ENCODE data around the gene ATP5F1E. TPM values are rescaled to one million over a fixed set of nuclear protein-coding genes. Genes with fewer than 3 reads are reported as not detected.
A peak's percentile ranks its signal among the peaks of the same experiment; 100 is the strongest.
"Not testable (repeated sequence)": the region's sequence is repeated elsewhere in the genome, so short reads cannot be mapped to it uniquely, and the experiment has no call there.

ATP5F1E gene
- total RNA-seq, 2 donors from 2014 or later = 57.8 to 84.0 TPM

GRCh38 chr20:58993332-58994248, 38.5 kb downstream of the ATP5F1E start:
- H3K27ac Mint-ChIP-seq = peak overlapping the region; percentile 1
- no peak for ATAC-seq
- no peak overlapping the region for H3K4me3 Mint-ChIP-seq
- peaks cover 9% of the 10 kb centered on the region for H3K36me3 Mint-ChIP-seq (ENCODE audit: low read depth)
- DNase-seq = no peak
- no peaks in the 10 kb centered on the region for H3K27me3 Mint-ChIP-seq
- no peaks in the 10 kb centered on the region for H3K9me3 ChIP-seq (ENCODE audit: control insufficient read depth, low read length, poor library complexity, severe bottlenecking)
- peaks cover 2% of the 10 kb centered on the region for H3K4me1 Mint-ChIP-seq

DNA sequence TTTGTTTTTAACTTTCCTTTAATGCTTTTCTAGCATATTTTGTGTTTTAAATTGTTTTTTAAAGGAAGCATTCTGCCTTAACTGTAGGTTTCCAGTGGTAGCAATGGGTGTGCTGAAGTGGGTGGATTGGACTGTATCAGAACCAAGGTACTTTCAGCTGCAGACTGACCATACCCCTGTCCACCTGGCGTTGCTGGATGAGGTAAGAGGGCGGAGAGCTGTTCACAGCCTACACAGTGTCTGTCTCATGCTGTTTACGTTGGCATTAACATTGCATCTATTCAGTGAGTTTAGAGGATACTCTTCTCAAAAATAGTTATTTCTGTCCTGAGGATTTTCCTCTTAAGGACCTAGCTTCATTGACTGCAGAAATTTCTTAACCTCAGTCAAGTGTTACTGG, 39.2 kb downstream of the ATP5F1E start:
- no peaks in the 10 kb centered on the region for H3K27me3 Mint-ChIP-seq
- H3K9me3 ChIP-seq (ENCODE audit: control insufficient read depth, low read length, poor library complexity, severe bottlenecking) = no peaks in the 10 kb centered on the region
- H3K36me3 Mint-ChIP-seq (ENCODE audit: low read depth) = peaks cover 11% of the 10 kb centered on the region
- peaks cover 3% of the 10 kb centered on the region for H3K4me1 Mint-ChIP-seq
- DNase-seq = no peak
- no peak overlapping the region for H3K4me3 Mint-ChIP-seq
- H3K27ac Mint-ChIP-seq = peak overlapping the region; percentile 1
- no peak for ATAC-seq

- ATAC-seq = no peak
Observed at GRCh38 chr20:58991715-58992114, 40.4 kb downstream of the ATP5F1E start.

GRCh38 chr20:58990651-58991445, 41.3 kb downstream of the ATP5F1E start:
- H3K9me3 ChIP-seq (ENCODE audit: control insufficient read depth, low read length, poor library complexity, severe bottlenecking) = no peaks in the 10 kb centered on the region
- ATAC-seq = no peak
- Mint-ChIP-seq H3K27me3 (no peaks in the 10 kb centered on the region), H3K4me3 (no peak overlapping the region), H3K4me1 (peaks cover 10% of the 10 kb centered on the region), H3K36me3 (ENCODE audit: low read depth) (peaks cover 12% of the 10 kb centered on the region), H3K27ac (peak overlapping the region; percentile 8)
- no peak for DNase-seq

More at GRCh38 chr20:58991715-58992114, 40.4 kb downstream of the ATP5F1E start:
- Mint-ChIP-seq H3K4me3 (no peak overlapping the region), H3K4me1 (peaks cover 7% of the 10 kb centered on the region), H3K27ac (peak overlapping the region; percentile 8), H3K27me3 (no peaks in the 10 kb centered on the region), H3K36me3 (ENCODE audit: low read depth) (peaks cover 14% of the 10 kb centered on the region)
- H3K9me3 ChIP-seq (ENCODE audit: control insufficient read depth, low read length, poor library complexity, severe bottlenecking) = no peaks in the 10 kb centered on the region
- DNase-seq = no peak

- Mint-ChIP-seq H3K36me3 (ENCODE audit: low read depth) (peaks cover 8% of the 10 kb centered on the region), H3K4me3 (no peak overlapping the region), H3K4me1 (peaks cover 17% of the 10 kb centered on the region), H3K27ac (no peak overlapping the region), H3K27me3 (no peaks in the 10 kb centered on the region)
- DNase-seq = no peak
- no peak for ATAC-seq
- H3K9me3 ChIP-seq (ENCODE audit: control insufficient read depth, low read length, poor library complexity, severe bottlenecking) = no peaks in the 10 kb centered on the region
Observed at GRCh38 chr20:58989196-58989595, 42.9 kb downstream of the ATP5F1E start.

- DNase-seq (no peak), ATAC-seq (no peak)
- H3K4me3 Mint-ChIP-seq = no peak overlapping the region
- no peaks in the 10 kb centered on the region for H3K27me3 Mint-ChIP-seq
- peaks cover 24% of the 10 kb centered on the region for H3K4me1 Mint-ChIP-seq
- H3K9me3 ChIP-seq (ENCODE audit: control insufficient read depth, low read length, poor library complexity, severe bottlenecking) = no peaks in the 10 kb centered on the region
- H3K27ac Mint-ChIP-seq = peak overlapping the region; percentile 29
- H3K36me3 Mint-ChIP-seq (ENCODE audit: low read depth) = peaks cover 9% of the 10 kb centered on the region
Observed at GRCh38 chr20:58988565-58988882, 43.6 kb downstream of the ATP5F1E start.

DNA sequence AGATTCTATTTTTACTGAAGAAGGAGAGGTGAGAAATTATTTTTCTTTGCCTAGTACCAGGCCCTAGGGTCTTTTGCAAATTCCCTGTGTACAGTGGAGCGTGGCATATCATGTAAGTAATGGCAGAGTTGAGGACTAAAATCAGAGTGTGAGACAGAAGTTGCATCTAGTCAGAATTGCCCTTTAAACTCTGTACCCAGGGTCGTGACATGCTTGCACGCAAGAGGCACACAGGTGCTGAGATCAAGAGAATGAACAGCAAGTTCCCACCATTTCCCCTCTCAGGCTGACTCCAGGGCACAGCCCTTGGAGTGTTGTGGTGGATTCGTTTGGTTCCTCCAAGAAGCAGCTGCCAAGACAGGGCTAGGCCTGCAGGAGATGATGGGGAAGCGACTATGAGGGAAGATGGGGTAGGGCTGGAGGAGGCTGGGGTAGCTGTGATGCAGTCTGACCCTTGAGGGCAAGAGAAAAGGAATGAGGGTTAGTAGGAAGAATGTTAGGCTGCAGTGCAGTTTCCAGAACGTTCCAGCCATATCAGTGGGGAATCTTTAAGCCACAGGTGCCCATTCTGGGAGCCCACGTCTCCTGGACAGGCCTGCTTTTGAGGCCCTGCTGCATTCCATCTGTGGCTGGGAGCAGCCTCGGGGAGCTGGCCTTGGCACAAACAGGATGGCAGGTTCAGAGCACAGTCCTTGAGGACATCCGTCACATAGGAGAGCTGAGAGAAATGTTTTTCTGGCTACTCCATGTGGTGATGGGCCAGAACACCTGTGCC, 44.2 kb downstream of the ATP5F1E start:
- H3K27ac Mint-ChIP-seq = peak overlapping the region; percentile 29
- ATAC-seq (no peak), DNase-seq (no peak)
- no peaks in the 10 kb centered on the region for H3K27me3 Mint-ChIP-seq
- H3K9me3 ChIP-seq (ENCODE audit: control insufficient read depth, low read length, poor library complexity, severe bottlenecking) = no peaks in the 10 kb centered on the region
- H3K4me1 Mint-ChIP-seq = peaks cover 24% of the 10 kb centered on the region
- H3K36me3 Mint-ChIP-seq (ENCODE audit: low read depth) = peaks cover 9% of the 10 kb centered on the region
- no peak overlapping the region for H3K4me3 Mint-ChIP-seq

- no peaks in the 10 kb centered on the region for H3K27me3 Mint-ChIP-seq
- DNase-seq (no peak), ATAC-seq (no peak)
- H3K9me3 ChIP-seq (ENCODE audit: control insufficient read depth, low read length, poor library complexity, severe bottlenecking) = no peaks in the 10 kb centered on the region
- H3K4me1 Mint-ChIP-seq = peaks cover 32% of the 10 kb centered on the region
- peak overlapping the region; percentile 66 for H3K27ac Mint-ChIP-seq
- H3K4me3 Mint-ChIP-seq = no peak overlapping the region
- H3K36me3 Mint-ChIP-seq (ENCODE audit: low read depth) = peaks cover 9% of the 10 kb centered on the region
Observed at GRCh38 chr20:58986968-58987517, 45.1 kb downstream of the ATP5F1E start.

DNA sequence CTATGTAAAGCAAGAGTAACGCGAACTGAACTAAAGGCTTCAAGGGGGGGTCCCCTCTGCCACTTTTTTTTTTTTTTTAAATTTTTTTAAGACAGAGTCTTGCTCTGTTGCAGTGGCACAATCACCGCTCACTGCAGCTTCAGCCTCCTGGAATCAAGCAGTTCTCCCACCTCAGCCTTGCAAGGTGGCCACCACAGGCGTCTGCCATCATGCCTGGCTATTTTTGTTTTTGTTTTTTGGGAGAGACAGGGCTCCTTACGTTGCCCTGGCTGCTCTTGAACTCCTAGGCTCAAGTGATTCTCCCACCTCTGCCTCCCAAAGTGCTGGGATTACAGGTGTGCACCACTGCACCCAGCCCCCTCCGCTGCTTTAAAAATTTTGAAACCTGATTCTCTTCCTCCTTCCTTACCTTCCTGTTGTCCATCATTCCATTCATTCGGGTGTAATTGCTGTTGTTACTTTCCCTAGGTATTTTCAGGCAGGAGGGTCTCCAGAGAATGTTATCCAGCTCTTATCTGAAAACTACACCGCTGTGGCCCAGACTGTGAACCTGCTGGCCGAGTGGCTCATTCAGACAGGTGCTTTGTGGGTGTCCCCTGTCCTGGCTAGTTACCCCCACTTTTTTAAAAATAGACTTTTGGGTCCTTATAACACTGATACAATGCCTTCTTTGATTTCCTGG, 45.7 kb downstream of the ATP5F1E start:
- H3K9me3 ChIP-seq (ENCODE audit: control insufficient read depth, low read length, poor library complexity, severe bottlenecking) = no peaks in the 10 kb centered on the region
- ATAC-seq = no peak
- DNase-seq = no peak
- no peak overlapping the region for H3K4me3 Mint-ChIP-seq
- no peaks in the 10 kb centered on the region for H3K27me3 Mint-ChIP-seq
- H3K36me3 Mint-ChIP-seq (ENCODE audit: low read depth) = peaks cover 7% of the 10 kb centered on the region
- H3K4me1 Mint-ChIP-seq = peaks cover 32% of the 10 kb centered on the region
- H3K27ac Mint-ChIP-seq = peak overlapping the region; percentile 66

DNA sequence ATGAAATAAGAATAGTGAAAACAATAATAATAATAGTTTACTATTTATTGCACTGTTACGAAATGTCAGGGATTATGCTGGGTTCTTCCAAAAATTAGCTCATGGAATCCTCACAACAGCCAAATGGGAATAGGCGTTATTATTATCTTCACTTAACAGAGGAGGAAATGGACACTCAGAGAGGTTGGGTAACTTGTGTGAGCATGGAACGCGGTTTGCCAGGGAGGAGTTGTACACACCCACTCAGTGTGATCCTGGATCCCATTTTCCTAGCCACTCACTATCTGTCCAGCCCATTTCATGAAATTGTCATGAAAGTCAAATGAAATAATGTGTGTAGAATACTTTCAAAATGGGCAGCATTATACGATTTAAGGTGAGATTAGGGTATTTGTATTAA, 46.5 kb downstream of the ATP5F1E start:
- Mint-ChIP-seq H3K27ac (no peak overlapping the region), H3K4me3 (no peak overlapping the region), H3K27me3 (no peaks in the 10 kb centered on the region), H3K4me1 (peaks cover 32% of the 10 kb centered on the region), H3K36me3 (ENCODE audit: low read depth) (peaks cover 9% of the 10 kb centered on the region)
- H3K9me3 ChIP-seq (ENCODE audit: control insufficient read depth, low read length, poor library complexity, severe bottlenecking) = no peaks in the 10 kb centered on the region
- ATAC-seq (no peak), DNase-seq (no peak)

DNA sequence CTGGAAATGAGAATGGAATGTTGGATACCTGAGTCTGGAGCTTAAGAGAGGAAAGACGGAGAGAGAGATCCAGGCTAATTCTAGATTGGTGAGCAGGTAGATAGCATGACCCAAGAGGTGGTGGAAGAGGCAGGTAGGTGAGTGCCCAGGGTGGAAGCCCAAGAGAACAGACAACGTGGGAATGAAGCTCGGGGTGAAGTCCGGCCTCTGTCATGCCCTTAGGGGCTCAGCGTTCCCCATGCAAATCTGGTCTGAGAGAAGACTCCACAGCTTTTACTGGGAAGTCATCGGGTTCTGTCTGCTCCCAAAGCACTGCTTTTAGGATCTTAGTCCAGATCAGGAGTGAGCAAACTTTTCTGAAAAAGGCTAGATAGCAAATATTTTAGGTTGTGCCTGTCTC, 47.4 kb downstream of the ATP5F1E start:
- Mint-ChIP-seq H3K4me3 (peak overlapping the region; percentile 67), H3K36me3 (ENCODE audit: low read depth) (peaks cover 9% of the 10 kb centered on the region), H3K4me1 (peaks cover 32% of the 10 kb centered on the region), H3K27ac (peak overlapping the region; percentile 87), H3K27me3 (no peaks in the 10 kb centered on the region)
- no peaks in the 10 kb centered on the region for H3K9me3 ChIP-seq (ENCODE audit: control insufficient read depth, low read length, poor library complexity, severe bottlenecking)
- no peak for DNase-seq
- ATAC-seq = no peak

DNA sequence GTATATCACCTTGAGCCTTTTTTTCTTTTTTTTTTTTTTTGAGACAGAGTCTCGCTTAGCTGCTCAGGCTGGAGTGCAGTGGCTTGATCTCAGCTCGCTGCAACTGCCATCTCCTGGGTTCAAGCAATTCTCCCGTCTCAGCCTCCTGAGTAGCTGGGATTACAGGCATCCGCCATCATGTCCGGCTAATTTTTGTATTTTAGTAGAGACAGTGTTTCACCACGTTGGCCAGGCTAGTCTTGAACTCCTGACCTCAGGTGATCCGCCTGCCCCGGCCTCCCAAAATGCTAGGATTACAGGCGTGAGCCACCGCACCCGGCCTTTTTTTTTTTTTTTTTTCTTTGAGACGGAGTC, 49.0 kb downstream of the ATP5F1E start:
- peak overlapping the region; percentile 87 for H3K27ac Mint-ChIP-seq
- ATAC-seq; DNase-seq; H3K9me3 ChIP-seq (ENCODE audit: control insufficient read depth, low read length, poor library complexity, severe bottlenecking); H3K27me3 Mint-ChIP-seq; H3K36me3 Mint-ChIP-seq (ENCODE audit: low read depth): not testable (repeated sequence)
- peak overlapping the region; percentile 92 for H3K4me3 Mint-ChIP-seq
- H3K4me1 Mint-ChIP-seq = peaks cover 32% of the 10 kb centered on the region

Measured in T-helper 17 cell (primary cell).